GM19240 (cell line): ENCODE data around the gene SERPINE2.
"Not testable (repeated sequence)": the region's sequence is repeated elsewhere in the genome, so short reads cannot be mapped to it uniquely, and the experiment has no call there.

Source experiments
- DNase-seq: peaks from one replicate; pipeline ENCODE4 v3.0.0; 2011; ENCODE audit warnings: low spot score; ENCODE audit not compliant: insufficient read length

The SERPINE2 gene

GRCh38 chr2:223944166-223944702 is 94.9 kb downstream of the SERPINE2 start:
- DNase-seq: no peak

- no peak for DNase-seq
These were observed 95.5 kb downstream of the SERPINE2 start for GRCh38 chr2:223943561-223944008.

GRCh38 chr2:223943135-223943534 is 96.0 kb downstream of the SERPINE2 start:
- DNase-seq: no peak

- DNase-seq: no peak
These were observed 97.4 kb downstream of the SERPINE2 start for GRCh38 chr2:223941579-223942277.

GRCh38 chr2:223939438-223939837 is 99.6 kb downstream of the SERPINE2 start:
- not testable (repeated sequence) for DNase-seq

GRCh38 chr2:223937535-223937934 is 101.6 kb downstream of the SERPINE2 start:
- DNase-seq: no peak

GRCh38 chr2:223936862-223937326 is 102.2 kb downstream of the SERPINE2 start:
- no peak for DNase-seq

- no peak for DNase-seq
These were observed 103.5 kb downstream of the SERPINE2 start for GRCh38 chr2:223935459-223936125.

- DNase-seq: no peak
These were observed 104.2 kb downstream of the SERPINE2 start for GRCh38 chr2:223934870-223935269.

- DNase-seq: no peak
These were observed 106.0 kb downstream of the SERPINE2 start for GRCh38 chr2:223932816-223933800.

GRCh38 chr2:223930103-223930976 is 108.7 kb downstream of the SERPINE2 start:
- DNase-seq: no peak

GRCh38 chr2:223929571-223930102 is 109.4 kb downstream of the SERPINE2 start:
- DNase-seq: no peak

- DNase-seq: no peak
These were observed 110.7 kb downstream of the SERPINE2 start for GRCh38 chr2:223928113-223929006.

GRCh38 chr2:223925106-223925505 is 114.0 kb downstream of the SERPINE2 start:
- DNase-seq: no peak
